ENCODE results near the gene CD99. TPM values are rescaled to one million over a fixed set of nuclear protein-coding genes. Genes with fewer than 3 reads are reported as not detected.

CD99 gene
- total RNA-seq, 1 donor from 2014 or later = 224 TPM

DNA sequence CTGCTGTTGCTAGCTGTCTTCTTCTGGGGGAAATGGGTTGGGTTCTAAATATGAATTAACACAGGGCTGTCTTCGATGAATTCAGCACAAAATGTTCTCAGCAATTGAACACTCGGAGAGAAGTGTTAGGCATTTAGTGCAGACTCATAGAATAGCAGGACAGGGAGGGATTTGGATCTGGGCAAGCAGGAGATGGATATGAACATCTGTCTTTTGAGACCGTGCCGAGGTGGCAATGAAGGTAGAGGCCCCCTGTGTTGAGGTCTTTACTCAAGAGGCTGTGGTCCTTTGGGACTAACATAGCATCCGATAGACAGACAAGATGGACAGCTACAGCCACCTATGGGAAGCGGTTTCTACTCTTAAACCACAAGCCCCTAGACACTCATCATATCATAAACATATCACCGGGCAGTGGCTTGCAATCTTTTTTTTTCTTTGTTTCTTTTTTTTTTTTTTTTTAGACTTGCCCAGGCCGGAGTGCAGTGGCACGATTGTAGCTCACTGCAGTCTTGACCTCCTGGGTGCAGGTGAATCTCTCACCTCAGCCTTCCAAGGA is 6.7 kb downstream of the CD99 start:
- no peak for DNase-seq (ENCODE audit: low read depth, low spot score)

DNA sequence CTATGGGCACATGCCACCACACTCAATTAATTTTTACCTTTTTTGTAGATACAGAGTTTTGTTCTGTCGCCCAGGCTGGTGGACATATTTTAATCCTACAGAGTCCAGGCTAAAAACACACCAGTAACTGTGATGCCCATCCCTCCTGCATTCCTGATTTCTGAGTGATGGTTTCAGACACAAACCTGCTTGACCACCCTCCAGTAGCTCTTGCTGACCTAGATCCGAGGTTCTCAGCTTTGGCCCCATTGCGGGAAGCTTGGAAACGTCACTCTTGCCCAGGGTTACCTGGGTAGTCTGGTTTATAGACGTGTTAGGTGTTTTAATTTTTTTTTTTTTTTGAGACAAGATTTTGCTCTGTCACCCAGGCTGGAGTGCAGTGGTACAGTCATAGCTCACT is 7.5 kb downstream of the CD99 start:
- DNase-seq (ENCODE audit: low read depth, low spot score) = no peak

- no peak for DNase-seq (ENCODE audit: low read depth, low spot score)
Observed at GRCh38 chrX:2699959-2700358, 8.9 kb downstream of the CD99 start.

DNA sequence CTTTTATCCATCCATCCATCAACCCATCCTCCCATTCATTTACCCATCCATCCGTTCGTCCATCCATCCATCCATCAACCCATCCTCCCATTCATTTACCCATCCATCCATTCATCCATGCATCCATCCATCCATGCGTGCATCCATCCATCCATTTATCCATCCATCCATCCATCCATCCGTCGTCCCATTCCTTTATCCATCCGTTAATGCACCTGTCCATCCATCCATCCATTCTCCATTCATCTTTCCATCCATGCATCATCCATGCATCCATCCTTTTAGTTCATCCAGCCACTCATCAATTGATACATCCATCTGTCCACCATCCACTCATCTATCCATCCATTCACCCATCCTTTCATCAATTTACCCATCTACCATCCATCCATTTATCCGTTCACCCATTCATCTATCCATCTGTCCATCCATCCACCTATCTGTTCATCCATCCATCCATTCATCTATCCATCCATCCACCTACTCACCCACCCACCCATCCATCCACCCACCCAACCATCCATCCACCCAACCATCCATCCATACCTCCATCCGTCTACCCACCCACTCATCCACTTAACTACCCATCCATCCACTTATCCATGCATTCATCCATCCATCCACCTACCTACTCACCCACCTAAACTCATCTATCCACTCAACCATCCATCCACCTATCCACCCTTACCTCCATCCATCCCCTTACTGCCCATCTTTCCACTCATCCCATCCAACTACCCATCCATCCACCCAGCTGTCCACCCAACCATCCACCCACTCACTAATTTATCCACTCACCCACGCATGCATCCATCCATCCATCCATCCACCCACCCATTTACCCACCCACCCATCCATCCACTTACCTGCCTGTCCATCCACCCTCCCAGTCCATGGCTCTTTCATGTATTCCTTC is 9.6 kb downstream of the CD99 start:
- DNase-seq (ENCODE audit: low read depth, low spot score) = no peak

GRCh38 chrX:2701600-2701999 is 10.5 kb downstream of the CD99 start:
- no peak for DNase-seq (ENCODE audit: low read depth, low spot score)

GRCh38 chrX:2703991-2704369 is 12.9 kb downstream of the CD99 start:
- DNase-seq (ENCODE audit: low read depth, low spot score) = no peak

DNA sequence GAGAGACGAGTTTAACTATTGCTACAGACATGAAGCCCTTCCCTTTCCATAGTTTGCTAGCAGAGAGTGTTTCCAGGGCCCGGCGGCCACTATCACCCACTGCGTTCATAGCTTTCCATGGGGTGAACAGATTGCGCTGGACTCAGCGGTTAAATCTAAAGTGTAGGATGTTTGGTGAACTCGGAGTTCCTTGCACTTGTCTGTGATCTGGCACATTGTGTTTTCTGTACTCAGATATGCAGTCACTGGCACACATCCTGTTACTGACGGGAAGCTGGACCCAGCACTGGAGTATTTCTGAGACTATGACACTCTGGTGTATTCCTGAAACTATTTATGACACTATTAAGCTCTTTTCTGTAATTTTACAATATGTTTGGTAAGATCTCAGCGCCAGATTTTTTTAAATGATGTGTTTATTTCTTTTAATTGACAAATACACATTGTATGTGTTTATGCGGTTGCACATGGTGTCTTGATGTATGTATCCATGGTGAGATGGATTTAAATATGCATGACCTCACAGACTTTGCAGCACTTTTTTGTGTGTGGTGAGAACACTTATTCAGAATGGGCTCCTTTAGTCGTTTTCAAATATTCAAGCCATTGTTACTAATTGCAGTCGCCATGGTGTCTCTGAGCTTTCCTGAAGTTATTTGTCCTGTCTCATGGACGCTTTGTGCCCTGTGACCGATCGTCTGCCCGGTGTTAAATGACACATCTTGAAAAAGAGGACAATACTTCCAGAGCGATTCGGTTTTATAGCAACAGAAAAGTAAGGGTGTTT is 14.1 kb downstream of the CD99 start:
- DNase-seq (ENCODE audit: low read depth, low spot score) = no peak

DNA sequence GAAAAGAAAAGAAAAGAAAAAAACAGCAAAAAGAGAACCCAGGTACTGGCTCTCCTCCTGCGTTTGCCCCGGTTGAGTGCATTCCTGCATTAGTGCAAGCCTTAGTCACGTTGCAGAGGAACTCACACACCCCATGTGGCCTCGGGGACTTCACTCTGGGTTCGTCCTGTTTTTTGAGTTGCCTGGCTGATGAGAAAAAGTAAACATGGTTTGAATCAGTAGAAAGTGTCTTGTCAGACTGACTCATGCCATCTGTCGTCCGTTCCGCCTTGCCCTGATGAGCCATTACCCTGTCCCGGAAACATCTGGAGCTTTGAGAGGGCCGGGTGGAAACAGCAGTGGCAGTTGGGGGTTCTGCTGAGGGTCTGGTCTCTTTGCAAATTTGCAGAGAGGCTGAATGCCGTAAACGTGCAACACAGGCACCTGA is 16.3 kb downstream of the CD99 start:
- peak; percentile 71 for DNase-seq (ENCODE audit: low read depth, low spot score)

GRCh38 chrX:2708021-2708420 is 16.9 kb downstream of the CD99 start:
- no peak for DNase-seq (ENCODE audit: low read depth, low spot score)

GRCh38 chrX:2708592-2709188 is 17.6 kb downstream of the CD99 start:
- DNase-seq (ENCODE audit: low read depth, low spot score) = no peak

DNA sequence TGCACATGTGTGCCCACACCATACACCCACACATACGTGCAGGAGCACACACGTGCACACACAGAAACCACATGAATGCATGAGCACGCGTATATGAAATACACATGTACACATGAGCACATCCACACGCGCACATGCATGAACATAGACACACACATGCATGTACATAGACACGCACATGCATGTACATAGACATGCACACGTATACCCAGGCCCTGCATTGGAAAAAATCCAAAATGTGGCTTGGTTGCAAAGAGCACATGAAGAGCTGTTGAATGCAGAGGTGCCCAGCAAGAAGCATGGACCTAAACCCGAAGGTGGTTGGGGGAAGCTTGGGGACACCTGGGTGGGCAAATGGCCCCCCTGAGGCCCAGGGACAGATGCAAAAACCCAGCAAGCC is 18.5 kb downstream of the CD99 start:
- DNase-seq (ENCODE audit: low read depth, low spot score) = no peak

GRCh38 chrX:2710041-2710840 is 19.1 kb downstream of the CD99 start:
- peak; percentile 78 for DNase-seq (ENCODE audit: low read depth, low spot score)

DNA sequence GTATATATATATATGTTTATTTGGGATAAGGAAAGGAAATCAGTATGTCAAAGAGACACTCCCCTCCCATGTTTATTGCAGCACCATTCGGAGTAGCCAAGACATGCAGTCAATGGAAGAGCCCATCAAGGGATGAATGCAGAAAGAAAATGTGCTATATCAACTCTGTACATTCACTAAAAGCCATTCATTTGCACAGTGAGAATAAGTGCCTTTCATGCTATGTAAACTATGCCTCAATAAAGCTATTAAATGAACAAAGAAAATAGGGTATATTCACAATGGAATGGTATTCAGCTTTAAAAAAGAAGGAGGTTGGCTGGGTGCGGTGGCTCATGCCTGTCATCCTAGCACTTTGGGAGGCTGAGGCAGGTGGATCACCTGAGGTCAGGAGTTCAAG is 20.3 kb downstream of the CD99 start:
- no peak for DNase-seq (ENCODE audit: low read depth, low spot score)

DNA sequence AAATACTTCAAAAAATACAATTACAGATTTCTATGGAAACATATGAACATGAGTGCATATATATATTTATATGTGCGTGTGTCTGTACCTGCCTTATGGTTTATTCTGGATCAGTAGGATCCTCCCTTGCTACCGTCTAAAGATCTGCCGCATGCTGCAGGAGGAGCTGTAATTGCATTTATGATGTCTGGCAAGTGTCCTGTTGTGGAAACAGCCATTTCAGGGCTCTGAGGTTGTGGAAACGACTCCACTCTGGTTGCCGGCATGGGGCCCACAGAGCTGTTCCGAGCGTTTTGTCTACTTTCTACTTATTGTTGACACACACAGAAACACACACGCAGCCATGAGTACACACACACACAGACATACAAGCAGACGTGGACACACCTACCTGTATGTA is 21.3 kb downstream of the CD99 start:
- DNase-seq (ENCODE audit: low read depth, low spot score) = no peak

- no peak for DNase-seq (ENCODE audit: low read depth, low spot score)
Observed at GRCh38 chrX:2712890-2713840, 22.1 kb downstream of the CD99 start.

- DNase-seq (ENCODE audit: low read depth, low spot score) = no peak
Observed at GRCh38 chrX:2714551-2714950, 23.5 kb downstream of the CD99 start.

DNA sequence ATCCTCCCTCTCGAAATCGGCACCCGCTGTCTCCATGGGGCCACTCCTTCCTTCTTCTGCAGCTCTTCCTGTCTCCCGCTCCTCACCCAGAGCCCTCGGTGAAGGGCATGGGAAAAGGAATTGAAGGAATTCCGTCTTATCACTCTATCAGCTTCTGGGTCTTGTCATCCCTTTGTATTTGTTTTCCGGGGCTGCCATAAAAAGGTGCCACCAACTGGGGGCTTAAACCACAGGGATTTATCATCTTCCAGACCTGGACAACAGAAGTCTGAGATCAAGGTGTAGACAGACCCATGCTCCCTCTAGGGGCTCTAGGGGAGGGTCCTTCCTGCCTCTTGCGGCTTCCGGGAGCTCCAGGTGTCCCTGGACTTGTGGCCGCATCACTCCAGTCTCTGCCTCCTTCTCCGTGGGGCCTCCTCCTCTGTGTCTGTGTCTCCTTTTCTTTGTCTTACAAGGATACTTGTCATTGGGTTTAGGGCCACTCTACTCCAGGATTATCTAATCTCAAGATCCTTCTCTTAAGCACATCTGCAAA is 24.0 kb downstream of the CD99 start:
- DNase-seq (ENCODE audit: low read depth, low spot score) = no peak

GRCh38 chrX:2717312-2717711 is 26.2 kb downstream of the CD99 start:
- no peak for DNase-seq (ENCODE audit: low read depth, low spot score)

DNA sequence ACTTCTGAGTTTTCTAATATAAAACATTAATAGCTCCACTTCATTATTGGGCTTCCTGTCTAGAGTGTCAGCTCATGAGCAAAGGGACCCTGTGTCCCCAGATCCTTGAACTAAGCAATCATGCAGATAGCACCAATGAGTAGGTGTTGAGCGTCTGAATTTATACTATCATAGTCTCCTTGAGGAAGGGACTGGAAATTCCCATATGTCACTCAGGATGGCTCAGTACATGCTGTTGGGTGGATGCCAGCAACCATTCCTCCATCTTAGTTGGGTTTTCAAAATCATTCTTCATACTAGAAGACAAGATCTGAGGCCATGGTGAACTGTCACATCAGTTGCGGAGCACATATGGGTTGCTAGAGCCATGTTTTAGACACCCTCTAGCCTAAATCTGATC is 27.7 kb downstream of the CD99 start:
- DNase-seq (ENCODE audit: low read depth, low spot score) = no peak

Data from pulmonary artery endothelial cell (primary cell).